ENCODE measurements around the gene MMP15. TPM values are rescaled to one million over a fixed set of nuclear protein-coding genes. Genes with fewer than 3 reads are reported as not detected.

Gene MMP15
- total RNA-seq, 4 donors from 2014 or later: 5.7 to 10.0 (median 8.2) TPM

GRCh38 chr16:58045096-58045495 is 19.5 kb downstream of the MMP15 start:
- DNase-seq (ENCODE audit: low spot score in 2 of 2): no peak
- no peak for TF ChIP-seq EP300 (IDR thresholded peaks at IDR 0.05)
- TF ChIP-seq POLR2A (IDR thresholded peaks at IDR 0.05): no peak
- no peak for TF ChIP-seq CTCF (IDR thresholded peaks at IDR 0.05)
- TF ChIP-seq POLR2AphosphoS5 (IDR thresholded peaks at IDR 0.05): no peak
- H3K27me3 ChIP-seq: no peaks in the 10 kb centered on the region
- H3K4me1 ChIP-seq: no peaks in the 10 kb centered on the region
- 91% methylated on average over 19 of the region's 31 CpGs for WGBS
- no peaks in the 10 kb centered on the region for H3K9me3 ChIP-seq
- H3K27ac ChIP-seq: no peak overlapping the region
- H3K4me3 ChIP-seq: no peak overlapping the region
- H3K36me3 ChIP-seq: peaks cover 28% of the 10 kb centered on the region

GRCh38 chr16:58046054-58046881 is 20.7 kb downstream of the MMP15 start:
- 79% methylated on average over 3 of the region's 16 CpGs for WGBS
- Histone ChIP-seq H3K4me3 (no peak overlapping the region), H3K27ac (no peak overlapping the region), H3K27me3 (no peaks in the 10 kb centered on the region), H3K4me1 (no peaks in the 10 kb centered on the region), H3K36me3 (peaks cover 20% of the 10 kb centered on the region), H3K9me3 (no peaks in the 10 kb centered on the region)
- DNase-seq (ENCODE audit: low spot score in 2 of 2): no peak
- TF ChIP-seq EP300 (IDR thresholded peaks at IDR 0.05): no peak
- no peak for TF ChIP-seq POLR2AphosphoS5 (IDR thresholded peaks at IDR 0.05)
- no peak for TF ChIP-seq CTCF (IDR thresholded peaks at IDR 0.05)
- TF ChIP-seq POLR2A (IDR thresholded peaks at IDR 0.05): no peak

DNA sequence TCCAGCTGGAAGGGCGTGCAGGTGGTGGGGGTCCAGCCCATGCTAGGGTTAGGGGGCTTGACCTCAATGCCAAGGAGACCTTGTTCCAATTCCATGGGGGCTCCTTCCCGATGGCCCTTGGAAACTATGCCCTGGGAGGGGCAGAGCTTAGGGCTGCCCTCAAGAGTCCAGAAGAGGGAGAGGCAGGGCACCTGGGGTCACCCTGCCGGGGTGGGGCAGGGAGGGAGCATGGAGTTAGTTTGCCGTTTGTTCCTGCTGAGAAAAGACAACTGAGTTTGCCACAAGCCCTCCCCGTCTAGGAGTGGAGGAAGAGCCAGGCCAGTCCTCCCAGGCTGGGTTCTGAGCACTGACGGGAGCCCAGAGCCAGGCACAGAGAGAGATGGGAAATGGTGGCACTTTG is 21.4 kb downstream of the MMP15 start:
- Histone ChIP-seq H3K27ac (no peak overlapping the region), H3K4me1 (no peaks in the 10 kb centered on the region), H3K9me3 (no peaks in the 10 kb centered on the region), H3K36me3 (peaks cover 14% of the 10 kb centered on the region), H3K27me3 (no peaks in the 10 kb centered on the region), H3K4me3 (no peak overlapping the region)
- WGBS: 58% methylated on average over 4 of the region's 6 CpGs
- no peak for DNase-seq (ENCODE audit: low spot score in 2 of 2)
- no peak for TF ChIP-seq CTCF (IDR thresholded peaks at IDR 0.05)
- no peak for TF ChIP-seq POLR2AphosphoS5 (IDR thresholded peaks at IDR 0.05)
- no peak for TF ChIP-seq POLR2A (IDR thresholded peaks at IDR 0.05)
- TF ChIP-seq EP300 (IDR thresholded peaks at IDR 0.05): no peak

GRCh38 chr16:58047557-58048348 is 22.2 kb downstream of the MMP15 start:
- 69% methylated on average over 14 of the region's 19 CpGs for WGBS
- DNase-seq (ENCODE audit: low spot score in 2 of 2): no peak
- no peak overlapping the region for H3K4me3 ChIP-seq
- no peaks in the 10 kb centered on the region for H3K27me3 ChIP-seq
- no peak overlapping the region for H3K27ac ChIP-seq
- TF ChIP-seq POLR2AphosphoS5 (IDR thresholded peaks at IDR 0.05): no peak
- TF ChIP-seq POLR2A (IDR thresholded peaks at IDR 0.05): no peak
- TF ChIP-seq EP300 (IDR thresholded peaks at IDR 0.05): no peak
- H3K9me3 ChIP-seq: no peaks in the 10 kb centered on the region
- H3K36me3 ChIP-seq: peaks cover 10% of the 10 kb centered on the region
- no peaks in the 10 kb centered on the region for H3K4me1 ChIP-seq

- peaks cover 2% of the 10 kb centered on the region for H3K36me3 ChIP-seq
- H3K4me3 ChIP-seq: no peak overlapping the region
- H3K27me3 ChIP-seq: no peaks in the 10 kb centered on the region
- TF ChIP-seq CTCF (IDR thresholded peaks at IDR 0.05): no peak
- H3K27ac ChIP-seq: no peak overlapping the region
- H3K4me1 ChIP-seq: no peaks in the 10 kb centered on the region
- WGBS: 77% methylated on average over 10 of the region's 13 CpGs
- no peak for DNase-seq (ENCODE audit: low spot score in 2 of 2)
- no peaks in the 10 kb centered on the region for H3K9me3 ChIP-seq
Measured at GRCh38 chr16:58048494-58049231, 23.1 kb downstream of the MMP15 start.
